HepG2 (cell line): ENCODE measurements around the gene KIAA1755. TPM values are rescaled to one million over a fixed set of nuclear protein-coding genes. Genes with fewer than 3 reads are reported as not detected.
A peak's percentile ranks its signal among the peaks of the same experiment; 100 is the strongest.

Experiments
- ATAC-seq: fragments of 200-7000 bp; cut with Tn5 transposase; 3 replicates; pipeline ENCODE4 v1.9.1; 2020; ENCODE audit warnings: mild to moderate bottlenecking, moderate library complexity
- BruUV-seq: library from RNA; stranded (reverse); fragments of 400-500 nt; replicated peaks from 2 replicates; lab custom pipeline; 2021; lab: Mats Ljungman, UMichigan
- CTCF ChIA-PET: fragments of 300-600 bp; formaldehyde crosslinking; extraction: SDS; loops from one replicate; lab custom pipeline; 2021; ENCODE audit warnings: low total read pairs, inconsistent platforms, low intra/inter-chr PET ratio; lab: Yijun Ruan, JAX
- POLR2A ChIA-PET: fragments of 350-600 bp; sonication (Branson Sonifier 250); formaldehyde crosslinking; loops from one replicate; lab custom pipeline; 2020; ENCODE audit warnings: antibody characterized with exemption, inconsistent platforms; lab: Yijun Ruan, JAX
- DNase-seq: peaks from one replicate; pipeline ENCODE4 v3.0.0-alpha.2; 2015; ENCODE audit warnings: low spot score
- FAIRE-seq: peaks from 3 replicates; lab custom pipeline; 2011; peaks lifted over from hg19 to GRCh38; lab: Jason Lieb, UNC
- H2AFZ ChIP-seq: one replicate; pipeline ENCODE4 v1.6.1; 2011; ENCODE audit warnings: low read length, inconsistent platforms
- H3K27ac ChIP-seq: fragments of 300-600 bp; 3 replicates; pipeline ENCODE4 v1.8.0; 2011; ENCODE audit warnings: mixed run types, mild to moderate bottlenecking, mixed read lengths, low read length, inconsistent platforms; ENCODE audit not compliant: insufficient read depth; ENCODE audit errors: extremely low read length
- H3K27me3 ChIP-seq, 2 experiments: fragments of 200-600 bp in 1 of 2; 2 replicates in 1 of 2; 3 replicates in 1 of 2; pipeline versions ENCODE4 v1.6.0 to v1.8.0; 2011; ENCODE audit warnings: low read length in 2 of 2, mild to moderate bottlenecking in 2 of 2, moderate library complexity in 2 of 2, inconsistent platforms in 1 of 2; ENCODE audit not compliant: insufficient read depth in 2 of 2, control insufficient read depth in 1 of 2
- H3K36me3 ChIP-seq, 2 experiments: fragments of 200-600 bp in 1 of 2; replicated peaks in 1 of 2; 2 replicates in 1 of 2; 3 replicates in 1 of 2; pipeline versions ENCODE4 v1.5.1 to v1.8.0; 2011; ENCODE audit warnings: low read length in 2 of 2, inconsistent platforms in 1 of 2; ENCODE audit not compliant: insufficient read depth in 2 of 2, control insufficient read depth in 1 of 2
- H3K4me1 ChIP-seq: 2 replicates; pipeline ENCODE4 v1.5.1; 2012; ENCODE audit warnings: low read length, inconsistent platforms; ENCODE audit not compliant: insufficient read depth
- H3K4me2 ChIP-seq: 2 replicates; pipeline ENCODE4 v1.6.0; 2011; ENCODE audit warnings: low read depth, low read length, inconsistent platforms
- H3K4me3 ChIP-seq, 3 experiments: fragments of 200-600 bp in 1 of 3; sonication (generic), shearing (Covaris generic) in 1 of 3; replicated peaks in 1 of 3; 2 replicates each; pipeline ENCODE4 v1.5.1; 2011 to 2016; ENCODE audit warnings: low read length in 3 of 3, inconsistent platforms in 2 of 3, low read depth in 2 of 3, mild to moderate bottlenecking in 2 of 3, control low read depth in 1 of 3, mixed read lengths in 1 of 3; ENCODE audit not compliant: insufficient read depth in 1 of 3
- H3K79me2 ChIP-seq: one replicate; pipeline ENCODE4 v1.6.1; 2011; ENCODE audit warnings: low read length, inconsistent platforms; ENCODE audit not compliant: insufficient read depth
- H3K9ac ChIP-seq: 2 replicates; pipeline ENCODE4 v1.6.0; 2011; ENCODE audit warnings: mild to moderate bottlenecking, low read depth, low read length, inconsistent platforms; ENCODE audit not compliant: insufficient read depth
- H3K9me3 ChIP-seq: 2 replicates; pipeline ENCODE4 v1.5.1; 2012; ENCODE audit warnings: mild to moderate bottlenecking, low read length
- H4K20me1 ChIP-seq: 2 replicates; pipeline ENCODE4 v1.6.0; 2011; ENCODE audit warnings: inconsistent platforms, mild to moderate bottlenecking, low read length, moderate library complexity; ENCODE audit not compliant: insufficient read depth
- FOXP1 ChIP-seq, 2 experiments: fragments of 450-650 bp in 1 of 2; IDR thresholded peaks; 2 replicates each; pipeline ENCODE4 v1.6.1; 2017 to 2018; ENCODE audit warnings: antibody characterized with exemption in 1 of 2
- HHEX ChIP-seq: IDR thresholded peaks from 2 replicates; pipeline ENCODE4 v1.6.1; 2016; ENCODE audit warnings: control low read depth
- KLF16 ChIP-seq, 2 experiments: sonication (generic) in 1 of 2; formaldehyde crosslinking in 1 of 2; IDR thresholded peaks; 2 replicates each; pipeline versions ENCODE4 v1.6.1 to v1.8.0; 2016 to 2023; ENCODE audit warnings: missing genetic modification reagents in 2 of 2, missing compliant biosample characterization in 1 of 2
- MEIS1 ChIP-seq: sonication (generic); formaldehyde crosslinking; IDR thresholded peaks from 2 replicates; pipeline ENCODE4 v1.9.0; 2021; ENCODE audit warnings: mild to moderate bottlenecking, missing genetic modification reagents, moderate library complexity, borderline replicate concordance
- NCOA5 ChIP-seq: sonication (generic); formaldehyde crosslinking; IDR thresholded peaks from 2 replicates; pipeline ENCODE4 v1.4.0; 2020; ENCODE audit warnings: missing genetic modification reagents
- PBX2 ChIP-seq: IDR thresholded peaks from 2 replicates; pipeline ENCODE4 v1.6.1; 2016; ENCODE audit warnings: control low read depth
- SMAD1 ChIP-seq: sonication (generic); formaldehyde crosslinking; IDR thresholded peaks from 2 replicates; pipeline ENCODE4 v1.4.0; 2020; ENCODE audit warnings: missing genetic modification reagents, low read depth, mild to moderate bottlenecking, borderline replicate concordance
- ZNF354B ChIP-seq: sonication (generic); formaldehyde crosslinking; IDR thresholded peaks from 2 replicates; pipeline ENCODE4 v1.8.0; 2022; ENCODE audit warnings: mild to moderate bottlenecking, missing genetic modification reagents
- ZNF362 ChIP-seq: sonication (generic); formaldehyde crosslinking; IDR thresholded peaks from 2 replicates; pipeline ENCODE4 v1.4.0; 2020; ENCODE audit warnings: missing genetic modification reagents, mild to moderate bottlenecking, borderline replicate concordance
- ZNF546 ChIP-seq: sonication (generic); formaldehyde crosslinking; conservative IDR thresholded peaks from 2 replicates; pipeline ENCODE4 v1.8.1; 2023; ENCODE audit warnings: mild to moderate bottlenecking, missing genetic modification reagents
- ZNF644 ChIP-seq: IDR thresholded peaks from 2 replicates; pipeline ENCODE4 v1.6.1; 2016; ENCODE audit warnings: low read depth
- WGBS: methylation state at CpG from one replicate; pipeline ENCODE4 v1.1.6; 2017; ENCODE audit warnings: low lambda C conversion rate; 5-methylcytosine and 5-hydroxymethylcytosine counted together
- in situ Hi-C: cut with HindIII; loops from 2 replicates; pipeline ENCODE4 v1.10.0; 2017; ENCODE audit warnings: low pct_unique_long_range_greater_than_20kb; ENCODE audit not compliant: extremely low pct_ligation_motif_present
- intact Hi-C: fragments of 100-400 bp; cut with micrococcal nuclease; formaldehyde crosslinking; loops from one replicate; pipeline ENCODE4 v1.10.0; 2022; ENCODE audit not compliant: unreplicated experiment
- polyA plus RNA-seq, 8 experiments: library from polyadenylated mRNA; depleted of rRNA in 3 of 8; stranded (reverse) in 7 of 8; unstranded in 1 of 8; fragments of >200 nt; fragmentation: Illumina TruSeq in 4 of 8; extraction: Trizol in 4 of 8; gene quantifications; 2 replicates each; pipeline versions ENCODE4 v1.2.1 to v1.2.3, GENCODE V29; 2011 to 2016; ENCODE audit warnings: low read depth in 4 of 8, missing spikeins in 1 of 8, mixed read lengths in 1 of 8; ENCODE audit not compliant: insufficient read depth in 1 of 8
- total RNA-seq, 5 experiments: library from RNA; depleted of rRNA; stranded (reverse); fragments of >200 nt; fragmentation: Illumina TruSeq; extraction: Trizol; gene quantifications; 2 replicates each; pipeline ENCODE4 v1.2.3, GENCODE V29; 2016; ENCODE audit warnings: low read depth in 1 of 5

The KIAA1755 gene
- total and polyA plus RNA-seq, 2 of the 13 experiments (the other 11 are each of a cell fraction or from before 2014, with no cell fraction given), result 0.04 TPM; not detected in 1

- ATAC-seq, result no peak
- no peaks in the 10 kb centered on the region for H3K36me3 ChIP-seq
- no peak overlapping the region for H3K9ac ChIP-seq
- peaks cover 1 to 30% of the 10 kb centered on the region in 2 experiments; a peak in 3 of 5 replicates for H3K27me3 ChIP-seq
- 30% methylated on average over 8 of the region's 8 CpGs for WGBS
- H3K9me3 ChIP-seq, result no peaks in the 10 kb centered on the region
- FAIRE-seq, result no peak
- H3K4me3 ChIP-seq, result no peak overlapping the region
- H3K27ac ChIP-seq, result no peak overlapping the region
- CTCF ChIA-PET, result no interaction called here
- intact Hi-C loops, result no loop called here
- no peak overlapping the region for H2AFZ ChIP-seq
- no peak for TF ChIP-seq ZNF362 (CRISPR knock-in tag)
- peak; percentile 22; the same call in 1 of the 2 replicates for TF ChIP-seq PBX2 (CRISPR knock-in tag)
- TF ChIP-seq, all 625 proteins: peak for 1
- no peak overlapping the region for H3K4me2 ChIP-seq
- DNase-seq, result no peak
- in situ Hi-C loops, result no loop called here
- no peaks in the 10 kb centered on the region for H3K79me2 ChIP-seq
- POLR2A ChIA-PET, result no interaction called here
- no peaks in the 10 kb centered on the region for H3K4me1 ChIP-seq
- no peaks in the 10 kb centered on the region for H4K20me1 ChIP-seq
- no TSS peak for BruUV-seq
Observed at GRCh38 chr20:38184101-38184500, 76.4 kb downstream of the KIAA1755 start.

- intact Hi-C loops, result no loop called here
- no peak for FAIRE-seq
- no peak overlapping the region for H3K4me2 ChIP-seq
Observed at GRCh38 chr20:38181971-38182370, 78.6 kb downstream of the KIAA1755 start.

More at GRCh38 chr20:38181971-38182370, 78.6 kb downstream of the KIAA1755 start:
- no TSS peak for BruUV-seq
- WGBS, result 86% methylated on average over 3 of the region's 3 CpGs
- Histone ChIP-seq H3K79me2 (no peaks in the 10 kb centered on the region), H3K9ac (no peak overlapping the region), H2AFZ (no peak overlapping the region), H3K9me3 (no peaks in the 10 kb centered on the region), H3K27ac (no peak overlapping the region), H4K20me1 (no peaks in the 10 kb centered on the region), H3K4me3 (no peak overlapping the region), H3K4me1 (no peaks in the 10 kb centered on the region)
- in situ Hi-C loops, result no loop called here
- ChIA-PET POLR2A (no interaction called here), CTCF (no interaction called here)
- ATAC-seq, result no peak
- no peak for TF ChIP-seq MEIS1 (CRISPR knock-in tag)
- TF ChIP-seq ZNF546, result no peak
- no peak for TF ChIP-seq NCOA5 (CRISPR knock-in tag)
- no peak for TF ChIP-seq ZNF644 (CRISPR knock-in tag)
- no peak for TF ChIP-seq FOXP1 (IDR thresholded peaks at IDR 0.05)
- TF ChIP-seq FOXP1 (CRISPR knock-in tag; IDR thresholded peaks at IDR 0.05), result no peak
- no peak for TF ChIP-seq SMAD1 (CRISPR knock-in tag)
- no peak for TF ChIP-seq HHEX
- TF ChIP-seq ZNF354B, result no peak
- no peak for TF ChIP-seq KLF16 (CRISPR knock-in tag; IDR thresholded peaks at IDR 0.05)
- TF ChIP-seq, all 625 proteins: peak for 0
- Histone ChIP-seq H3K36me3 (no peaks in the 10 kb centered on the region), H3K27me3 (peaks cover 7 to 33% of the 10 kb centered on the region in 2 experiments; a peak in 4 of 5 replicates)
- DNase-seq, result no peak
